ENCODE measurements around the gene SELENOT. TPM values are rescaled to one million over a fixed set of nuclear protein-coding genes. Genes with fewer than 3 reads are reported as not detected.

Gene SELENOT, protein sequence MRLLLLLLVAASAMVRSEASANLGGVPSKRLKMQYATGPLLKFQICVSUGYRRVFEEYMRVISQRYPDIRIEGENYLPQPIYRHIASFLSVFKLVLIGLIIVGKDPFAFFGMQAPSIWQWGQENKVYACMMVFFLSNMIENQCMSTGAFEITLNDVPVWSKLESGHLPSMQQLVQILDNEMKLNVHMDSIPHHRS
- total RNA-seq (ENCODE audit: low replicate concordance), result 73.4 and 133 TPM in 2 replicates

DNA sequence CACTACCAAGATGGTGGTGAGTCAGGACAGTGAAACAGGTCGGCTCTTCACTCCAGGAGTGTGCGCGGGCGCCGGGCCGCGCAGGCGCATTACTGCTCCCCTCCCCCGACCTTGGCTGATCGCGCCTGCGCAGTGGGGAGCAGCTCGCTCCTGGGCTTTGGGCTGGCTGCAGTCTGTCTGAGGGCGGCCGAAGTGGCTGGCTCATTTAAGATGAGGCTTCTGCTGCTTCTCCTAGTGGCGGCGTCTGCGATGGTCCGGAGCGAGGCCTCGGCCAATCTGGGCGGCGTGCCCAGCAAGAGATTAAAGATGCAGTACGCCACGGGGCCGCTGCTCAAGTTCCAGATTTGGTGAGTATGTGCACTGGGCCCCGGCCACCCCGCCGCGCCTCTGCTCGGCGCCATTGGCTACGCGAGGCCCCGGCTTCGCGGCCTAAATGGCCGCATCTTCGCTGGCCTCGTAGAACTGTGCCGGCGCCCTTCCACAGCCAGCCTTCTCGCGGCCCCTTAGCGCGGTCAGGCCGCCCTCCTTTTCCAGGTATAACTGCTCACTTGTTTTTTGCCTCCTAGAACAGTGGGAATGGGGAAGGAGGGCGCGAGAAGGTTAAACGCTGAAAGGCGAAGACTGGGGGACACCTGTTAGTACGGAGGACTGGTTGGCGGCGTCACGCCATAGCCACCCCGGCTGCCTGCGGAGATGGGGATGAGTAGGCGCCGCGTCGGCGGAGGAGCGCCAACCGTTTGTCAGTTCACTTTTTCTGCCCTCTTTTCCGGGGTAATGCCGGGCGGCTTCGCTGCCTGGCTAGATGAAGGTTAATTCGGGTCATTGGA lies at the start of gene SELENOT:
TSS of gene SELENOT (plus strand) at position 169 of the 827 bp plus-strand sequence. CDS start at position 211, 42 bp downstream.
- H3K4me3 ChIP-seq, result peak within 1 kb of the TSS; percentile 85
- peaks cover 4% of the 10 kb centered on the region for H3K27me3 Mint-ChIP-seq (ENCODE audit: insufficient read depth, low read depth)
- no peaks in the 10 kb centered on the region for H3K36me3 ChIP-seq
- H3F3A ChIP-seq (ENCODE audit: low read depth), result peaks cover 37% of the 10 kb centered on the region
- peak within 1 kb of the TSS; percentile 99 for H3K4me3 Mint-ChIP-seq
- H3K27me3 ChIP-seq, result no peaks in the 10 kb centered on the region
- peaks cover 3% of the 10 kb centered on the region for H3K9me3 Mint-ChIP-seq
- H3K4me1 Mint-ChIP-seq, result peaks cover 47% of the 10 kb centered on the region
- peak within 1 kb of the TSS; percentile 86 for H3K27ac ChIP-seq
- peak within 1 kb of the TSS; percentile 88 for H3K9ac ChIP-seq
- TF ChIP-seq EZH2phosphoT487 (IDR thresholded peaks at IDR 0.05) (no peak), EZH2 (IDR thresholded peaks at IDR 0.05) (peak; percentile 42)
- TF ChIP-seq, protein P1, sequence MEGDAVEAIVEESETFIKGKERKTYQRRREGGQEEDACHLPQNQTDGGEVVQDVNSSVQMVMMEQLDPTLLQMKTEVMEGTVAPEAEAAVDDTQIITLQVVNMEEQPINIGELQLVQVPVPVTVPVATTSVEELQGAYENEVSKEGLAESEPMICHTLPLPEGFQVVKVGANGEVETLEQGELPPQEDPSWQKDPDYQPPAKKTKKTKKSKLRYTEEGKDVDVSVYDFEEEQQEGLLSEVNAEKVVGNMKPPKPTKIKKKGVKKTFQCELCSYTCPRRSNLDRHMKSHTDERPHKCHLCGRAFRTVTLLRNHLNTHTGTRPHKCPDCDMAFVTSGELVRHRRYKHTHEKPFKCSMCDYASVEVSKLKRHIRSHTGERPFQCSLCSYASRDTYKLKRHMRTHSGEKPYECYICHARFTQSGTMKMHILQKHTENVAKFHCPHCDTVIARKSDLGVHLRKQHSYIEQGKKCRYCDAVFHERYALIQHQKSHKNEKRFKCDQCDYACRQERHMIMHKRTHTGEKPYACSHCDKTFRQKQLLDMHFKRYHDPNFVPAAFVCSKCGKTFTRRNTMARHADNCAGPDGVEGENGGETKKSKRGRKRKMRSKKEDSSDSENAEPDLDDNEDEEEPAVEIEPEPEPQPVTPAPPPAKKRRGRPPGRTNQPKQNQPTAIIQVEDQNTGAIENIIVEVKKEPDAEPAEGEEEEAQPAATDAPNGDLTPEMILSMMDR (IDR thresholded peaks at IDR 0.05), result peak; percentile 48
- peaks cover 94% of the 10 kb centered on the region for H3K79me2 ChIP-seq (ENCODE audit: low read depth)
- peak within 1 kb of the TSS; percentile 99 for H3K4me2 ChIP-seq
- peak within 1 kb of the TSS; percentile 74 for H2AFZ ChIP-seq (replicated peaks)
- DNase-seq (ENCODE audit: low spot score), result peak; percentile 97
- H3K27ac Mint-ChIP-seq, result peak within 1 kb of the TSS; percentile 98
- H3K36me3 Mint-ChIP-seq, result peaks cover 39% of the 10 kb centered on the region
- H3K9me3 ChIP-seq (ENCODE audit: low read depth), result no peaks in the 10 kb centered on the region
- H4K20me1 ChIP-seq (ENCODE audit: low read depth), result peaks cover 8% of the 10 kb centered on the region
- H3K4me1 ChIP-seq, result peaks cover 44% of the 10 kb centered on the region

DNA sequence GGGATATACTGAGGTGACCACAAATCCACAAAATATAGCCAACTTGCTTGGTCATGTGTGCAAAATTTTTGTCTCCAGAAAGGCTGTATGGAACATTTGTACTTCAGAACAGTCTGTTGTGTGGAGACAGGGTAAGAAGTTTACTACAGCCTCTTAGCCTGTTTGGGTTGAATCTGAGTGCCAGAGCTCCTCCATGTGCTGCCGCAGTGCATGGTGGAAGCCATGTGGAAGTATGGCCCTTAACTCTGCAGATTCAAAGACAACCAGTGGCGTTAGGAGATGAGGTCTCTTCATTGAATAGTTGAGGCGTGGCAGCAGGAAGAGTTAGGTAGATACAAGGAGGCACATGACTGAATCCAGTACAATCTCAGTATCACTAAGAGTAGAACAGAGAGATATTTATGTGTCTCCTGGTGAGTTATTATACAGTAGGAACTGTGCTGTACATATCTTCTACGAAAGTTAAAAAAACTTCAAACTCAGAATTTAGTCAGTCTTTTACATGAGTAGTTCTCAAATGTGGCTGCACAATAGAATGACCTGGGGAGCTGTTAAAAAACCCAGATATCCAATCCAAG lies 47.2 kb upstream of the SELENOT start:
- no peaks in the 10 kb centered on the region for H3K27me3 ChIP-seq
- no peak overlapping the region for H3K27ac ChIP-seq
- H3K4me1 ChIP-seq, result no peaks in the 10 kb centered on the region
- Mint-ChIP-seq H3K9me3 (no peaks in the 10 kb centered on the region), H3K27me3 (ENCODE audit: insufficient read depth, low read depth) (no peaks in the 10 kb centered on the region), H3K27ac (no peak overlapping the region), H3K36me3 (peaks cover 17% of the 10 kb centered on the region), H3K4me1 (no peaks in the 10 kb centered on the region), H3K4me3 (no peak overlapping the region)
- no peak overlapping the region for H3K4me2 ChIP-seq
- no peaks in the 10 kb centered on the region for H3F3A ChIP-seq (ENCODE audit: low read depth)
- H4K20me1 ChIP-seq (ENCODE audit: low read depth), result no peaks in the 10 kb centered on the region
- H3K9ac ChIP-seq, result no peak overlapping the region
- H3K4me3 ChIP-seq, result no peak overlapping the region
- DNase-seq (ENCODE audit: low spot score), result no peak
- H3K36me3 ChIP-seq, result peaks cover 20% of the 10 kb centered on the region
- no peak for TF ChIP-seq EZH2 (IDR thresholded peaks at IDR 0.05)
- TF ChIP-seq, protein P1 (IDR thresholded peaks at IDR 0.05), result no peak
- TF ChIP-seq EZH2phosphoT487 (IDR thresholded peaks at IDR 0.05), result no peak
- H3K79me2 ChIP-seq (ENCODE audit: low read depth), result peaks cover 53% of the 10 kb centered on the region
- H3K9me3 ChIP-seq (ENCODE audit: low read depth), result no peaks in the 10 kb centered on the region
- no peak overlapping the region for H2AFZ ChIP-seq (replicated peaks)

DNA sequence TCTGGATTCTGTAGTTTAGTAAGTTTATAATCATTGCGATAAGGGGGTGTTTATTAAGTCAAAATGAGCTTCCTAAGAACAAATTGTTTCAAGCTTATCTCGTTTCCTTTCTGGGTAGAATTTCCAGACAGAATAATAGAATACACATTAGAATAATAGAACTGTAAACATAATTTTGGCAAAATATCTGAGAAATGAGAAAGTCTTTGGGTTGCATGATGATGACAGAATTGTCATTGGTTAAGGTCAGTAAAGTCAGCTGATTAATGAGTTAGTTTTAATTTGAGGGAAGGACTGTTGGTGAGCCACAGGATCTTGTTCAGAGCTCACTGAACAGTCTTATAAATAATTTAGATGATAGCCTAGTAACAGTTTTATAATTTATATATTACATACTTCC lies 46.3 kb upstream of the SELENOT start:
- H3F3A ChIP-seq (ENCODE audit: low read depth), result no peaks in the 10 kb centered on the region
- H2AFZ ChIP-seq (replicated peaks), result no peak overlapping the region
- no peak overlapping the region for H3K27ac Mint-ChIP-seq
- no peak overlapping the region for H3K4me2 ChIP-seq
- no peak overlapping the region for H3K9ac ChIP-seq
- no peak overlapping the region for H3K4me3 Mint-ChIP-seq
- no peaks in the 10 kb centered on the region for H3K4me1 Mint-ChIP-seq
- H3K27ac ChIP-seq, result no peak overlapping the region
- no peaks in the 10 kb centered on the region for H3K9me3 ChIP-seq (ENCODE audit: low read depth)
- H3K79me2 ChIP-seq (ENCODE audit: low read depth), result peaks cover 45% of the 10 kb centered on the region
- peaks cover 17% of the 10 kb centered on the region for H3K36me3 Mint-ChIP-seq
- no peaks in the 10 kb centered on the region for H3K27me3 ChIP-seq
- no peaks in the 10 kb centered on the region for H4K20me1 ChIP-seq (ENCODE audit: low read depth)
- peaks cover 20% of the 10 kb centered on the region for H3K36me3 ChIP-seq
- TF ChIP-seq, protein P1 (IDR thresholded peaks at IDR 0.05), result no peak
- TF ChIP-seq EZH2phosphoT487 (IDR thresholded peaks at IDR 0.05), result no peak
- TF ChIP-seq EZH2 (IDR thresholded peaks at IDR 0.05), result no peak
- no peaks in the 10 kb centered on the region for H3K27me3 Mint-ChIP-seq (ENCODE audit: insufficient read depth, low read depth)
- no peaks in the 10 kb centered on the region for H3K4me1 ChIP-seq
- H3K9me3 Mint-ChIP-seq, result no peaks in the 10 kb centered on the region
- DNase-seq (ENCODE audit: low spot score), result no peak
- H3K4me3 ChIP-seq, result no peak overlapping the region
